MM.1S (cell line): ENCODE data around the gene AP3B1.

ENCODE experiments used
- DNase-seq: peaks from one replicate; pipeline ENCODE4 v3.0.0-alpha.2; 2015
- H2AFZ ChIP-seq: fragments of 300-600 bp; sonication (generic); 2 replicates; pipeline ENCODE4 v1.6.0; 2016; ENCODE audit warnings: antibody characterized with exemption, low read length
- H3F3A ChIP-seq: fragments of 300-600 bp; sonication (generic); 2 replicates; pipeline ENCODE4 v1.6.1; 2016; ENCODE audit warnings: mild to moderate bottlenecking, antibody characterized with exemption, low read length, moderate library complexity, mixed read lengths; ENCODE audit not compliant: insufficient read depth
- H3K27ac ChIP-seq: fragments of 300-600 bp; sonication (generic); 2 replicates; pipeline ENCODE4 v1.5.1; 2016; ENCODE audit warnings: mild to moderate bottlenecking, low read length
- H3K27me3 ChIP-seq: fragments of 300-600 bp; sonication (generic); replicated peaks from 2 replicates; pipeline ENCODE4 v1.6.0; 2016; ENCODE audit warnings: low read length; ENCODE audit not compliant: insufficient read depth
- H3K36me3 ChIP-seq: fragments of 300-600 bp; sonication (generic); replicated peaks from 2 replicates; pipeline ENCODE4 v1.6.1; 2016; ENCODE audit warnings: mild to moderate bottlenecking, low read length, mixed read lengths; ENCODE audit not compliant: insufficient read depth
- H3K4me1 ChIP-seq: fragments of 300-600 bp; sonication (generic); 2 replicates; pipeline ENCODE4 v1.6.1; 2016; ENCODE audit warnings: low read length, mixed read lengths
- H3K4me2 ChIP-seq: fragments of 300-600 bp; sonication (generic); 2 replicates; pipeline ENCODE4 v1.6.0; 2016; ENCODE audit warnings: low read depth, low read length
- H3K4me3 ChIP-seq: fragments of 300-600 bp; sonication (generic); 2 replicates; pipeline ENCODE4 v1.5.1; 2016; ENCODE audit warnings: low read length, mixed read lengths
- H3K79me2 ChIP-seq: fragments of 300-600 bp; sonication (generic); 2 replicates; pipeline ENCODE4 v1.6.1; 2016; ENCODE audit warnings: mixed run types, low read length, mixed read lengths
- H3K9ac ChIP-seq: fragments of 300-600 bp; sonication (generic); 2 replicates; pipeline ENCODE4 v1.6.1; 2016; ENCODE audit warnings: low read length, mixed read lengths
- H3K9me2 ChIP-seq: fragments of 300-600 bp; sonication (generic); replicated peaks from 2 replicates; pipeline ENCODE4 v1.6.1; 2016; ENCODE audit warnings: mild to moderate bottlenecking, low read length, mixed read lengths; ENCODE audit not compliant: insufficient read depth
- H3K9me3 ChIP-seq: fragments of 300-600 bp; sonication (generic); replicated peaks from 2 replicates; pipeline ENCODE4 v1.6.1; 2016; ENCODE audit warnings: mild to moderate bottlenecking, low read length, mixed read lengths; ENCODE audit not compliant: insufficient read depth
- H4K20me1 ChIP-seq: fragments of 300-600 bp; sonication (generic); 2 replicates; pipeline ENCODE4 v1.6.1; 2016; ENCODE audit warnings: mild to moderate bottlenecking, low read length, moderate library complexity, mixed read lengths; ENCODE audit not compliant: insufficient read depth
- CTCF ChIP-seq: fragments of 300-600 bp; sonication (generic); IDR thresholded peaks from 2 replicates; pipeline ENCODE4 v1.5.1; 2016; ENCODE audit warnings: antibody characterized with exemption, low read length, mixed read lengths
- EZH2 ChIP-seq: fragments of 300-600 bp; sonication (generic); optimal IDR thresholded peaks from 2 replicates; pipeline ENCODE3; 2017; ENCODE audit warnings: low read depth, mild to moderate bottlenecking, antibody characterized with exemption, low read length, mixed read lengths
- EZH2phosphoT487 ChIP-seq: fragments of 300-600 bp; sonication (generic); IDR thresholded peaks from 2 replicates; pipeline ENCODE4 v1.6.1; 2018; ENCODE audit warnings: antibody characterized with exemption, low read length

Gene AP3B1

DNA sequence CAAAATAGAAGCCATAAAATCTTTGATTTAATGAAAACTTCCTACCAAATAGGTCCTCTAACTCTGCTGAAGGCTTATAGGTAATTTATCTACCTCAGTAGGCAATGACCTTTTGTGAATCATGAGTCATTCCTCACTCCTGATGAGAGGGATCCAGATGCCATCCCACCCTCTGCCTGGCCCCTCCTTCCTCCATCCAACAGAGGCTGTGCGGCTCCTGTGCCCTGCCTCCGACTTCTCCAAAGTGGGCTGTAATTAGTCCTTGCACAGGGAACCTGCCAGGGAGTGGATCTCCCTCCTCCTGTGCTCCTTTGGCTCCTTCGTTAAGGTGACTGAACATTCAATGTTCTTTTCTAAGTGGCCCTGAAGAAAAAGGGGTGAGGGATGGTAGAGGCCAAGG, 304.5 kb downstream of the AP3B1 start:
- H3K9me3 ChIP-seq = no peaks in the 10 kb centered on the region
- H3K27me3 ChIP-seq = no peaks in the 10 kb centered on the region
- DNase-seq = no peak
- H3K4me2 ChIP-seq = no peak overlapping the region
- H3K79me2 ChIP-seq = no peaks in the 10 kb centered on the region
- H4K20me1 ChIP-seq = no peaks in the 10 kb centered on the region
- H3K36me3 ChIP-seq = no peaks in the 10 kb centered on the region
- no peaks in the 10 kb centered on the region for H3K9me2 ChIP-seq
- H3F3A ChIP-seq = no peaks in the 10 kb centered on the region
- no peak overlapping the region for H3K9ac ChIP-seq
- H2AFZ ChIP-seq = no peak overlapping the region
- no peaks in the 10 kb centered on the region for H3K4me1 ChIP-seq
- TF ChIP-seq EZH2phosphoT487 = no peak
- TF ChIP-seq CTCF = no peak
- no peak for TF ChIP-seq EZH2
- no peak overlapping the region for H3K4me3 ChIP-seq
- no peak overlapping the region for H3K27ac ChIP-seq

DNA sequence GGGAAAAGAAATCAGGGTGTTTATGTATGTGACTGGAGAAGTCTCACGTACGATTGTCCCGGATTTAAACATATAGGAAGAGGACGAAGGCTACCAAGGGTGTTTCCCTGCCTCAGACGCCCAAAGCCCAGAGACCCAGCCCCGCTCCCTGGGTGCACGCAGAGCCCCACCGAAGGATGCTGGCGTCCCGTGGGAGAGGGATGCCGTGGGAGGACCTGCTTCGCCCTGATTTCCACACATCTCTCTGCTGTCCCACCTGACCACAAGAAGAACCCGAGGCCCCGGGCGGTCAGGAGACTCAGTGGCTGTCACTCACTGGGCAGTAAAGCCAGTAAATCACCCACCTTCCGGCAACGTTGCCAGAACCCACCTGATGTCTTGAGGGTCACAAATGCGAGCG, 306.5 kb downstream of the AP3B1 start:
- Histone ChIP-seq H3F3A (no peaks in the 10 kb centered on the region), H3K9me3 (no peaks in the 10 kb centered on the region), H3K9ac (no peak overlapping the region), H3K9me2 (no peaks in the 10 kb centered on the region), H3K4me2 (no peak overlapping the region), H3K4me1 (no peaks in the 10 kb centered on the region), H3K27ac (no peak overlapping the region), H3K36me3 (no peaks in the 10 kb centered on the region), H2AFZ (no peak overlapping the region), H3K79me2 (no peaks in the 10 kb centered on the region), H3K4me3 (no peak overlapping the region), H3K27me3 (no peaks in the 10 kb centered on the region), H4K20me1 (no peaks in the 10 kb centered on the region)
- TF ChIP-seq CTCF (no peak), EZH2phosphoT487 (no peak), EZH2 (no peak)
- no peak for DNase-seq

DNA sequence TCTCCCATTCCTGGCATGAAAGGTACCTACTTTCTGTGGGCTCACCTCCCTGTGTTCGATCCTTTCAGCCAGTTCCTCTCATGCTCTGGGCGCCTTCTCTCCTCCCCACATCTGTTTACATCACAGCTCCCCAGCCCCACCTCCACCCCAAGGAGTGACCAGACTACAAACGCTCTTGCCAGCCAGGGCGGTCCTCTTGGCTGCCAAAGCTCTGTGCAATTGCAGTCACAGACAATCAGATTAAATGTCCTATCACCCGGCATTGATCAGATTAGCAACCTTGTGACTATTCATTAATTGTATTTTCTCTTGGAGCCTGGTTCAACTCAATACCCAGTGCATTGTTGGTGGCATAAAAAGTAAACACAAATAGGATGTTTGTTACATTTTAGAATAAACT, 307.2 kb downstream of the AP3B1 start:
- no peak overlapping the region for H3K4me3 ChIP-seq
- no peaks in the 10 kb centered on the region for H3K9me3 ChIP-seq
- TF ChIP-seq EZH2 (no peak), CTCF (no peak), EZH2phosphoT487 (no peak)
- H3K36me3 ChIP-seq = no peaks in the 10 kb centered on the region
- no peaks in the 10 kb centered on the region for H4K20me1 ChIP-seq
- no peak overlapping the region for H3K9ac ChIP-seq
- H3K79me2 ChIP-seq = no peaks in the 10 kb centered on the region
- no peaks in the 10 kb centered on the region for H3F3A ChIP-seq
- no peaks in the 10 kb centered on the region for H3K27me3 ChIP-seq
- no peaks in the 10 kb centered on the region for H3K9me2 ChIP-seq
- DNase-seq = no peak
- no peak overlapping the region for H3K27ac ChIP-seq
- no peak overlapping the region for H2AFZ ChIP-seq
- no peak overlapping the region for H3K4me2 ChIP-seq
- H3K4me1 ChIP-seq = no peaks in the 10 kb centered on the region
